Activated CD4-positive, alpha-beta T cell treated with anti-CD3 and anti-CD28 coated beads for 48 hours (primary cell): ENCODE data around the gene CETP.
"Not testable (repeated sequence)": the region's sequence is repeated elsewhere in the genome, so short reads cannot be mapped to it uniquely, and the experiment has no call there.

Experiments used
- DNase-seq: peaks from one replicate; pipeline ENCODE4 v3.0.0-alpha.2; 2020

The CETP gene

GRCh38 chr16:56999409-57000270 lies 37.9 kb downstream of the CETP start:
- peak; percentile 36 for DNase-seq

GRCh38 chr16:57000271-57001025 lies 38.7 kb downstream of the CETP start:
- peak; percentile 68 for DNase-seq

DNA sequence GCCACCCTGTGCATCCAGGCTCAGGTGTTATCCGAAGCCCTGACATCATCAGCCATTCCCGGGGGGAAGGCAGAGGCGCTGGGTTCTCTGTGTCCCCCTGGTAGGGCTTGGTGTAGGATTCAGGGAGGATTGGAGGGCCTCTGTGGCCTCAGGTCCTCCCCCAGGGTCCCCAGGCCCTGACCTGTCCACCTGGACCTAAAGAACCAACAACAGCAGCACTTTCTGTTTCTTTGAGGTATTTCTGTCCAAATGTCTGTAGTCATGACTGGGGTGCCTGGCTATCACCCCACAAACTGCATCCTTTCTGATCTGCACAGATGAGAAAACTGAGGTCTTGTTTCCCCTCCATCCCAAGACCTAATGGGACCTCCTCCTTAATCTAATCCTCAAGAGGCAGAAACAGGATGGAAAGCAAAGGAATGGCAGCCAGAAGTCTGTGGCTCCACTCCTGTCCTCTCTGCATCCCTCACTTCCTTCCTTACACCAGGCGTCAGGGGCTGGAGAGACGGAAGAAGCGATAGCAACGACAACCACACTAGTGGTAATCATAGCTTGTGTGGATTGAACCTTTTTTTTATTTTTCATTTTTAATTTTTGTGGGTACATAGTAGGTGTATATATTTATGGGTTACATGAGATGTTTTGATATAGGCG lies 39.4 kb downstream of the CETP start:
- DNase-seq: no peak

- no peak for DNase-seq
These were observed 42.0 kb downstream of the CETP start for GRCh38 chr16:57003439-57004386.

- no peak for DNase-seq
These were observed 42.9 kb downstream of the CETP start for GRCh38 chr16:57004387-57005250.

- DNase-seq: not testable (repeated sequence)
These were observed 43.8 kb downstream of the CETP start for GRCh38 chr16:57005597-57005996.

GRCh38 chr16:57007050-57007449 lies 45.3 kb downstream of the CETP start:
- no peak for DNase-seq

GRCh38 chr16:57007530-57007929 lies 45.8 kb downstream of the CETP start:
- no peak for DNase-seq

- no peak for DNase-seq
These were observed 46.7 kb downstream of the CETP start for GRCh38 chr16:57008440-57008839.

- DNase-seq: no peak
These were observed 48.0 kb downstream of the CETP start for GRCh38 chr16:57009643-57010170.

DNA sequence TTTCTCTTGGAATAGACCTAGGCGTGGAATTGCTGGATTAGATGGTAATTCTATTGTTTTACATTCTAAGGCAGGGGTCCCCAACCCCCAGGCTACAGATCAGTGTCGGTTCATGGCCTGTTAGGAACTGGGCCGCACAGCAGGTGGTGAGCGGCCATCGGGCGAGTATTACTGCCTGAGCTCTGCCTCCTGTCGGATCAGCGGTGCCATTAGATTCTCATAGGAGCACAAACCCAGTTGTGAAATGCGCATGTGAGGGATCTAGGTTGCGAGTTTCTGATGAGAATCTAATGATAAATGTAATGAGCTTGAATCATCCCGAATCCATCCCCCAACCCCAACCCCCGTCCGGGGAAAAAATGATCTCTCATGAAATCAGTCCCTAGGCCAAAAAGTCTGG lies 50.6 kb downstream of the CETP start:
- DNase-seq: no peak

DNA sequence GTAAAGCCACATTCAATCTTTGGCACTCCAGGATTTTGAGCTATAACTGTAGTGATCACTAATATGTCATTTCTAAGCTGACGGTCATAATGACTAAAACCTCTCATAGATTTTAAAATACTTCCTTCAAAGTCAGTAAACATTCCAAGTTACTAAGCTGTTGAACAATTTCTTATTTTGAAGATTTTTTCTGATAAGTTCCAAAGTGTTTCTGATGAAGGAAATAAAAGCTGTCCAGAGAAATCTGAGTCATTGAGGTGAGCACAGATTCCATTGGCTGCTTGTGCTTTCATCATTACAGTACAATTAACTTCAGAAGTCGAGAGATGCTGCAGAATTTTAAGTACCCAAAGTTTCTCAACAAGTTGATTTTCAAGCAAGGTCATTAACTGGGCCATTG lies 51.5 kb downstream of the CETP start:
- DNase-seq: no peak

DNA sequence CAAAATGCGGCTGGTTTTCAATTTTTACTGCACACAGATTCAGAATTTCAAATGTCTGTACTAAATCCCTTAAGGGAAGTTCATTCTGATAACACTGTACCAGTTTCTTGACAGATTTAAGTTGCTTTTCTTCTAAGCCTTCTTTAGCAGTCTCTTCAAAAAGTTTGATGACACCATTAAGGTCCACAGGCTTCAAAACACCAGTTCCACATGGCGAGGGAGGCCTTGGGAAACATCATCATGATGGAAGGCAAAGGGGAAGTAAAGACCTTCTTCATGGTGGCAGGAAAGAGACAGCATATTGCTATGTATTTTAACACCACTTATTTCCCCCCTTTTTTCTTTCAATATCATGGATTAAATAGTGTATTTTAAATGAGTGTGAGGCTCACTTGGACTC lies 52.2 kb downstream of the CETP start:
- no peak for DNase-seq

DNA sequence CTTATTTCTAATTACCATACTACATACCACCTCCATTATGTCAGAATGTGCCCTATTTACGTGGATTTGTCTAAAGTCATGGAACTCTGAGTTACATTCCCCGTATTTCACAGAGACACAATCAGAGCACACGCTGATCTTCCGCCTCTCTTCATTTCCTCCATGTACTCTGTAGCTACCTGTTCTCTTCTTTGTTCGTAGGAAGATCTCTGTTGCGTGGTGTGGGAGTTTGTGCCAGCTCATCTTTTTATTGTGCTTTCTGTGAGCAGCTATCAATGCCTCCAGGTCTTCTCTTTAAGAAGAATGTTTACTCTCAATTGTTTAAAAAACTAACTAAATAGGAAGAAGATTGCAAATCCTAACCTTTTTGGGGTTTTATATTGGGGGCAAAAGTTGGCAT lies 54.6 kb downstream of the CETP start:
- DNase-seq: no peak

DNA sequence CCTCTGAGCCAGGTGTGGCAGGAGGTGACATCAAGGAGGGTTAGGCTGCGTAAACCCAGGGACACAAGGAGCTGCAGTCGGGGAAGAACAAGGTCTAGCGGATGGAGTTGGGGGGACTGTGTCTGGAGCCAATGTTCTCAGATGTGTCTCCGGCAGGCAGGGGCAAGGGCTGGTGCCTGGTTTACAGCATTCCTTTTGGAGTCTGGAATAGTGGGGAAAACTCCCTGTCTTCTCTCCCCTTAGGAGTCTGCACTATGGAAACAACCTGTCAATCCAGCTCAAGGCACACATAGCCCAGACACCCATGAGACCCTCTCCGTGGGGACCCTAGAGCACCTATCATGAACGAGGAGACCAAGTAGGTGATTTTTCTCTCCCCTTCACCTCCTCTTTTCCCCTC lies 55.1 kb downstream of the CETP start:
- no peak for DNase-seq

- no peak for DNase-seq
These were observed 55.5 kb downstream of the CETP start for GRCh38 chr16:57017251-57017650.

DNA sequence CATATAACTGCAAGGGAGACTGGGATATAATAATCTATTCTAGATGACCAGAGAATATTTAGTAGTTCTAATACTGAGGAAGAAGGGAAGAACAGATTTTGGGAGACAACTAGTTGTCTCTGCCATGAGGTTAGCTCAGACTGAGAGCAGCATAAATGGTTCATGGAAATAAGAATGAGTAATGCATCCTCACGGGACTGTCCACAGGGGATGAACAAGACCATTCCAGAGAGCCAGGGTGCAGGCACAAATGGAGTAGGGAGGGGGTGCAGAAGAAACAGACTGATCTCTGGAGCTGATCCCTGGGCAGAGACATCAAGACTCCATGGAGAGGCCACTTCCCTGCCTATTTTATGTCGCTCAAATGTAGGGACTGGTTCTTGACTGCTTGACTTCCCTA lies 58.0 kb downstream of the CETP start:
- DNase-seq: no peak

- DNase-seq: no peak
These were observed 58.9 kb downstream of the CETP start for GRCh38 chr16:57020651-57021050.

- DNase-seq: no peak
These were observed 60.0 kb downstream of the CETP start for GRCh38 chr16:57021757-57022156.

DNA sequence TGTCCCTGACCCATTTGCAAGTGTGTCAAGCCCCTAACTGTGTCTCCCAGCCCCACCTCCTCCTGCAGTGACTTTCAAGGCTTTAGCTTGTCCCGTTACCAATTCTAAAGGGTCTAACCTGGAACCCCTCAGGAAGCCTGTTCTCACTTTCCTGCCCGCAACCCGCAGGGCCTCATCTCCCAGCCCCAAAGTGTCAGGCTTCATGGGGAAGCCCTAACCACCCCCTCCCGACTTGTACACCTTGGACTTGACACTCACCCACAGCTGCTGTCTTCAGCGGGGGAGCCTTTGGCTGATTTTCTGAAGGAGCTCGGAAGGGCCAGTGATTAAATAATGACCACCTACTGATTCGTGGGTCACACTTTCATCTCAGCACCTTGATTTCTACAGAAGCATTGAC lies 60.7 kb downstream of the CETP start:
- DNase-seq: no peak

- peak; percentile 70 for DNase-seq
These were observed 61.9 kb downstream of the CETP start for GRCh38 chr16:57023541-57024249.
